Measurements from ENCODE around the gene HOXA6. TPM values are rescaled to one million over a fixed set of nuclear protein-coding genes. Genes with fewer than 3 reads are reported as not detected.
A peak's percentile ranks its signal among the peaks of the same experiment; 100 is the strongest.

The HOXA6 gene
- total RNA-seq, 1 experiment from 2014 or later = 12.4 TPM

GRCh38 chr7:27193335-27194001 lies 45.9 kb upstream of the HOXA6 start:
- peak overlapping the region; percentile 61 for H3K4me3 Mint-ChIP-seq (ENCODE audit: low read depth, unreplicated experiment)
- H3K4me1 Mint-ChIP-seq (ENCODE audit: low read depth, unreplicated experiment) = no peaks in the 10 kb centered on the region
- CTCF ChIA-PET = no interaction called here
- H3K27me3 Mint-ChIP-seq (ENCODE audit: unreplicated experiment) = peaks cover 60% of the 10 kb centered on the region
- intact Hi-C loops (cut with micrococcal nuclease; ENCODE audit: unreplicated experiment) = no loop called here
- no TSS peak for BruUV-seq (replicated peaks)
- H3K36me3 Mint-ChIP-seq (ENCODE audit: insufficient read depth, unreplicated experiment) = peaks cover 4% of the 10 kb centered on the region
- no peak for TF ChIP-seq CTCF (IDR thresholded peaks at IDR 0.05; ENCODE audit: unreplicated experiment)
- H3K27ac Mint-ChIP-seq (ENCODE audit: unreplicated experiment) = no peak overlapping the region
- no peaks in the 10 kb centered on the region for H3K9me3 Mint-ChIP-seq (ENCODE audit: low read depth, unreplicated experiment)
- no peak for DNase-seq

- no peak for TF ChIP-seq CTCF (IDR thresholded peaks at IDR 0.05; ENCODE audit: unreplicated experiment)
Measured at GRCh38 chr7:27192546-27193334, 45.2 kb upstream of the HOXA6 start.

GRCh38 chr7:27191833-27192545 lies 44.4 kb upstream of the HOXA6 start:
- Mint-ChIP-seq H3K27me3 (ENCODE audit: unreplicated experiment) (peaks cover 57% of the 10 kb centered on the region), H3K36me3 (ENCODE audit: insufficient read depth, unreplicated experiment) (peaks cover 9% of the 10 kb centered on the region), H3K4me3 (ENCODE audit: low read depth, unreplicated experiment) (peak overlapping the region; percentile 61), H3K4me1 (ENCODE audit: low read depth, unreplicated experiment) (no peaks in the 10 kb centered on the region), H3K27ac (ENCODE audit: unreplicated experiment) (no peak overlapping the region), H3K9me3 (ENCODE audit: low read depth, unreplicated experiment) (no peaks in the 10 kb centered on the region)
- no peak for TF ChIP-seq CTCF (IDR thresholded peaks at IDR 0.05; ENCODE audit: unreplicated experiment)
- no peak for DNase-seq
- CTCF ChIA-PET = interaction anchor here (0.6 to 0.7 kb wide), 3 partner anchors 48 to 1930 kb away, joined by 3 to 5 read pairs (median 4); no protein-coding TSS in a partner anchor
- BruUV-seq (replicated peaks) = no TSS peak
- intact Hi-C loops (cut with micrococcal nuclease; ENCODE audit: unreplicated experiment) = no loop called here

More at GRCh38 chr7:27192546-27193334, 45.2 kb upstream of the HOXA6 start:
- H3K27ac Mint-ChIP-seq (ENCODE audit: unreplicated experiment) = no peak overlapping the region
- no TSS peak for BruUV-seq (replicated peaks)
- H3K9me3 Mint-ChIP-seq (ENCODE audit: low read depth, unreplicated experiment) = no peaks in the 10 kb centered on the region
- H3K4me3 Mint-ChIP-seq (ENCODE audit: low read depth, unreplicated experiment) = peak overlapping the region; percentile 61
- H3K4me1 Mint-ChIP-seq (ENCODE audit: low read depth, unreplicated experiment) = no peaks in the 10 kb centered on the region
- CTCF ChIA-PET = interaction anchor here (0.6 to 0.7 kb wide), 2 partner anchors 47 to 1930 kb away, joined by 3 to 5 read pairs; no protein-coding TSS in a partner anchor
- H3K36me3 Mint-ChIP-seq (ENCODE audit: insufficient read depth, unreplicated experiment) = peaks cover 7% of the 10 kb centered on the region
- intact Hi-C loops (cut with micrococcal nuclease; ENCODE audit: unreplicated experiment) = no loop called here
- DNase-seq = peak; percentile 28
- H3K27me3 Mint-ChIP-seq (ENCODE audit: unreplicated experiment) = peaks cover 60% of the 10 kb centered on the region

GRCh38 chr7:27191161-27191731 lies 43.7 kb upstream of the HOXA6 start:
- DNase-seq = no peak
- TF ChIP-seq CTCF (IDR thresholded peaks at IDR 0.05; ENCODE audit: unreplicated experiment) = no peak
- H3K27ac Mint-ChIP-seq (ENCODE audit: unreplicated experiment) = no peak overlapping the region
- intact Hi-C loops (cut with micrococcal nuclease; ENCODE audit: unreplicated experiment) = no loop called here
- no peaks in the 10 kb centered on the region for H3K4me1 Mint-ChIP-seq (ENCODE audit: low read depth, unreplicated experiment)
- H3K9me3 Mint-ChIP-seq (ENCODE audit: low read depth, unreplicated experiment) = no peaks in the 10 kb centered on the region
- H3K27me3 Mint-ChIP-seq (ENCODE audit: unreplicated experiment) = peaks cover 64% of the 10 kb centered on the region
- CTCF ChIA-PET = interaction anchor here (1.5 kb wide), 1 partner anchor 11 kb away, joined by 4 read pairs; no protein-coding TSS in a partner anchor
- peaks cover 9% of the 10 kb centered on the region for H3K36me3 Mint-ChIP-seq (ENCODE audit: insufficient read depth, unreplicated experiment)
- H3K4me3 Mint-ChIP-seq (ENCODE audit: low read depth, unreplicated experiment) = peak overlapping the region; percentile 61
- no TSS peak for BruUV-seq (replicated peaks)
